Liver (tissue), 9 donors: Measurements from ENCODE around the gene WDR36. TPM values are rescaled to one million over a fixed set of nuclear protein-coding genes. Genes with fewer than 3 reads are reported as not detected.

Experiments used
- DNase-seq: peaks from one replicate; pipeline ENCODE4 v3.0.0-alpha.2; 2017; ENCODE audit warnings: low spot score
- H3K27ac ChIP-seq, 2 donors: one replicate each; pipeline ENCODE4 v1.7.0; 2013; ENCODE audit warnings: inconsistent platforms in 2 of 2, low read length in 2 of 2, control low read depth in 1 of 2, low read depth in 1 of 2, mild to moderate bottlenecking in 1 of 2
- H3K27me3 ChIP-seq, 4 donors: one replicate each; pipeline versions ENCODE4 v1.6.1 to v1.7.0; 2013; ENCODE audit warnings: low read length in 3 of 4, inconsistent platforms in 1 of 4, mild to moderate bottlenecking in 1 of 4, moderate library complexity in 1 of 4; ENCODE audit not compliant: control insufficient read depth in 4 of 4, insufficient read depth in 4 of 4
- H3K36me3 ChIP-seq, 4 donors: one replicate each; pipeline versions ENCODE4 v1.6.1 to v1.7.0; 2013; ENCODE audit warnings: low read length in 3 of 4, mild to moderate bottlenecking in 3 of 4, low read depth in 1 of 4, moderate library complexity in 1 of 4; ENCODE audit not compliant: control insufficient read depth in 4 of 4, insufficient read depth in 3 of 4
- H3K4me1 ChIP-seq, 4 donors: one replicate each; pipeline versions ENCODE4 v1.6.1 to v1.7.0; 2013; ENCODE audit warnings: low read length in 3 of 4, mild to moderate bottlenecking in 3 of 4, moderate library complexity in 1 of 4; ENCODE audit not compliant: control insufficient read depth in 4 of 4, insufficient read depth in 4 of 4
- H3K4me3 ChIP-seq, 3 donors: one replicate each; pipeline versions ENCODE4 v1.6.1 to v1.7.0; 2013; ENCODE audit warnings: low read length in 3 of 3, control low read depth in 1 of 3, low read depth in 1 of 3, mild to moderate bottlenecking in 1 of 3
- H3K9ac ChIP-seq, 2 donors: one replicate each; pipeline ENCODE4 v1.7.0; 2013; ENCODE audit warnings: low read length in 2 of 2, mild to moderate bottlenecking in 2 of 2, moderate library complexity in 2 of 2, control low read depth in 1 of 2, low read depth in 1 of 2
- H3K9me3 ChIP-seq, 4 donors: one replicate each; pipeline versions ENCODE4 v1.6.1 to v1.7.0; 2013; ENCODE audit warnings: low read length in 3 of 4; ENCODE audit not compliant: control insufficient read depth in 4 of 4
- EGR1 ChIP-seq, 2 donors: IDR thresholded peaks; 2 replicates each; pipeline ENCODE4 v1.6.1; 2016 to 2018; ENCODE audit warnings: antibody characterized with exemption in 2 of 2, low read depth in 2 of 2
- FOXA1 ChIP-seq: IDR thresholded peaks from 2 replicates; pipeline ENCODE4 v1.6.1; 2016; ENCODE audit warnings: antibody characterized with exemption
- FOXA2 ChIP-seq: IDR thresholded peaks from 2 replicates; pipeline ENCODE4 v1.6.1; 2016; ENCODE audit warnings: antibody characterized with exemption
- GABPA ChIP-seq, 2 donors: IDR thresholded peaks in 1 of 2; conservative IDR thresholded peaks in 1 of 2; 2 replicates each; pipeline ENCODE4 v1.6.1; 2016; ENCODE audit warnings: antibody characterized with exemption in 2 of 2, mild to moderate bottlenecking in 1 of 2, moderate library complexity in 1 of 2
- HNF4A ChIP-seq, 2 donors: conservative IDR thresholded peaks; 2 replicates each; pipeline ENCODE4 v1.6.1; 2016; ENCODE audit warnings: antibody characterized with exemption in 2 of 2, mild to moderate bottlenecking in 2 of 2
- HNF4G ChIP-seq: IDR thresholded peaks from 2 replicates; pipeline ENCODE4 v1.6.1; 2016; ENCODE audit warnings: antibody characterized with exemption
- JUND ChIP-seq, 2 donors: IDR thresholded peaks; 2 replicates each; pipeline ENCODE4 v1.6.1; 2016; ENCODE audit warnings: antibody characterized with exemption in 2 of 2
- NR2F2 ChIP-seq: IDR thresholded peaks from 2 replicates; pipeline ENCODE4 v1.6.1; 2016; ENCODE audit warnings: antibody characterized with exemption
- RAD21 ChIP-seq, 2 donors: IDR thresholded peaks; 2 replicates each; pipeline ENCODE4 v1.6.1; 2016; ENCODE audit warnings: antibody characterized with exemption in 2 of 2, mild to moderate bottlenecking in 2 of 2
- RXRA ChIP-seq, 2 donors: IDR thresholded peaks; 2 replicates each; pipeline ENCODE4 v1.6.1; 2017 to 2018; ENCODE audit warnings: antibody characterized with exemption in 2 of 2, mild to moderate bottlenecking in 1 of 2
- SP1 ChIP-seq: IDR thresholded peaks from 2 replicates; pipeline ENCODE4 v1.6.1; 2018; ENCODE audit warnings: antibody characterized with exemption, mild to moderate bottlenecking
- TAF1 ChIP-seq: conservative IDR thresholded peaks from 2 replicates; pipeline ENCODE4 v1.6.1; 2016; ENCODE audit warnings: antibody characterized with exemption, mild to moderate bottlenecking
- YY1 ChIP-seq: IDR thresholded peaks from 2 replicates; pipeline ENCODE4 v1.6.1; 2016; ENCODE audit warnings: antibody characterized with exemption, mild to moderate bottlenecking
- WGBS: extraction: QIAGEN DNeasy Blood & Tissue Kit; methylation state at CpG from one replicate; pipeline ENCODE4 v1.1.7; 2013; 5-methylcytosine and 5-hydroxymethylcytosine counted together
- polyA plus RNA-seq, 2 donors: library from polyadenylated mRNA; stranded (reverse) in 1 of 2; unstranded in 1 of 2; fragments of 200-250 nt in 1 of 2; fragments of >200 nt in 1 of 2; fragmentation: Nextera tagmentation in 1 of 2; extraction: Ambion mirVana in 1 of 2; gene quantifications; one replicate each; pipeline versions ENCODE4 v1.2.1 to v1.2.3, GENCODE V29; 2013 to 2015
- total RNA-seq, 2 donors: library from RNA; depleted of rRNA; stranded (reverse); fragments of >200 nt; gene quantifications; one replicate each; pipeline ENCODE4 v1.2.3, GENCODE V29; 2014
- TF ChIP-seq, protein P1 (sequence below): IDR thresholded peaks from 2 replicates; pipeline ENCODE4 v1.6.1; 2016; ENCODE audit warnings: antibody characterized with exemption
- TF ChIP-seq, protein P2 (sequence below): fragments of 150-350 bp; IDR thresholded peaks from 2 replicates; pipeline ENCODE4 v1.5.1; 2017; ENCODE audit warnings: improper control_type of control experiment, low read depth, low read length; ENCODE audit not compliant: missing input control
- TF ChIP-seq, protein P3 (sequence below): IDR thresholded peaks from 2 replicates; pipeline ENCODE4 v1.6.1; 2016; ENCODE audit warnings: antibody characterized with exemption, mild to moderate bottlenecking
- TF ChIP-seq, protein P4 (sequence below): IDR thresholded peaks from 2 replicates; pipeline ENCODE4 v1.6.1; 2016; ENCODE audit warnings: antibody characterized with exemption
- donor health status: healthy.
- donor health status: healthy.
- donor health status: healthy.
- donor health status: healthy.
- donor health status: healthy.

The WDR36 gene
- total and polyA plus RNA-seq, 4 donors = 5.2 to 25.7 (median 12.1) TPM

DNA sequence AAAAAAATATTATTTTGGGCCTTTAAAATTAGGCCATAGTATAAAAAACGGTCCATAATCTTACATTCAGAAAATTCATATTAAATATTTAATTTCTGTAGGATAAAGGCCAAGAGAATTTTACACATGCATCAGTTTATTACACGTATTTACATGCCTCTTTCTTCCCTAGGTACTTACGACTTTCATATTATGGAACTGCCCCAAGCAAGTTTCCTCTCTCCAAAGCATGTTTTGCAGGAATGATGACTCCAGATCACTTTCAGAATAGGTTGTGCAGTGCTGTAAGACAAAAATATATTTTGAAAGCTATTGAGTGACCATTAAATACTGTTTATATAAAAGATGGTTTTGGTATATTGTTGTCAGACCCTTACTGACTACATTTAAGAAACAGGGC, 61.8 kb downstream of the WDR36 start:
- Histone ChIP-seq H3K4me1 (peaks cover 0 to 2% (median 0%) of the 10 kb centered on the region in 4 donors), H3K4me3 (no peak overlapping the region), H3K9ac (no peak overlapping the region), H3K9me3 (no peaks in the 10 kb centered on the region), H3K27me3 (no peaks in the 10 kb centered on the region), H3K36me3 (no peaks in the 10 kb centered on the region), H3K27ac (no peak overlapping the region)
- DNase-seq = no peak
- 90% methylated on average over 3 of the region's 3 CpGs for WGBS
- TF ChIP-seq HNF4G (no peak), RAD21 (IDR thresholded peaks at IDR 0.05) (no peak)
- TF ChIP-seq, protein P1, sequence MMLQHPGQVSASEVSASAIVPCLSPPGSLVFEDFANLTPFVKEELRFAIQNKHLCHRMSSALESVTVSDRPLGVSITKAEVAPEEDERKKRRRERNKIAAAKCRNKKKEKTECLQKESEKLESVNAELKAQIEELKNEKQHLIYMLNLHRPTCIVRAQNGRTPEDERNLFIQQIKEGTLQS = no peak

DNA sequence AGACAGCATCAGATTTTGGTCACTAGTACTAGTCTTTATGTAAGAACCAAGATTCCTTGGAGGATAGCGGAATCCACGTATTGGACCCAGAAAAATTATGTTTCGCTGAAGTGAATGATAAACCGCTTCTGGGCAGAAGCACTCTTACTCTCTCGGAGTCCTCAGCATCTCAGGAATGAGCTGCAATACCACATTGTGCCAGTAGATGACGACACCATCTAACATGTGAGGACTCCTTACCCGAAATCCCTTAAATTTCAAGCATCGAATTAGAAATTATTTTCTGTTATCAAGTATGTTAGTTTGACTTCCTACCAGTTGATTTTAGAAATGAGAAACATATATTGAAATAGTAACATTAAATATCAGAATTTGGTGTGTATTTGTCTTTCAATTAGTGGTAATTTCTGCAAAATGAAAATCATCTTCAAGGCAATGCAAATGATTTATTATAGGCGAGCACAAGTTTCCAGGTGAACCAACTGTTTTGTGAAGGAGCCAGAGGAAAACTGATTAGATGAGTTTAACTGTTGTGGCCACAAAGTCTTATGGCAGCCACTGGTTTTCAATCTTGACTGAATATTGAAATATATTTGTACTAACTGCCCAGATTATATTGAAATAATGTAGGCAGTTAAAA, 66.1 kb downstream of the WDR36 start:
- H3K27ac ChIP-seq = no peak overlapping the region
- 14% methylated on average over 9 of the region's 9 CpGs for WGBS
- no peak overlapping the region for H3K4me3 ChIP-seq
- no peaks in the 10 kb centered on the region for H3K27me3 ChIP-seq
- TF ChIP-seq GABPA (IDR thresholded peaks at IDR 0.05 in 1 of 2, conservative IDR thresholded peaks at IDR 0.05 in 1 of 2) = no peak
- TF ChIP-seq, protein P1 = no peak
- no peak for TF ChIP-seq HNF4G
- TF ChIP-seq SP1 = no peak
- TF ChIP-seq YY1 = no peak
- TF ChIP-seq FOXA2 = no peak
- no peak for TF ChIP-seq NR2F2
- no peak for TF ChIP-seq EGR1 (IDR thresholded peaks at IDR 0.05; ENCODE audit: low read depth in 2 of 2)
- TF ChIP-seq RXRA (IDR thresholded peaks at IDR 0.05) = no peak
- no peak for TF ChIP-seq HNF4A (conservative IDR thresholded peaks at IDR 0.05)
- no peak for TF ChIP-seq FOXA1
- TF ChIP-seq, protein P2, sequence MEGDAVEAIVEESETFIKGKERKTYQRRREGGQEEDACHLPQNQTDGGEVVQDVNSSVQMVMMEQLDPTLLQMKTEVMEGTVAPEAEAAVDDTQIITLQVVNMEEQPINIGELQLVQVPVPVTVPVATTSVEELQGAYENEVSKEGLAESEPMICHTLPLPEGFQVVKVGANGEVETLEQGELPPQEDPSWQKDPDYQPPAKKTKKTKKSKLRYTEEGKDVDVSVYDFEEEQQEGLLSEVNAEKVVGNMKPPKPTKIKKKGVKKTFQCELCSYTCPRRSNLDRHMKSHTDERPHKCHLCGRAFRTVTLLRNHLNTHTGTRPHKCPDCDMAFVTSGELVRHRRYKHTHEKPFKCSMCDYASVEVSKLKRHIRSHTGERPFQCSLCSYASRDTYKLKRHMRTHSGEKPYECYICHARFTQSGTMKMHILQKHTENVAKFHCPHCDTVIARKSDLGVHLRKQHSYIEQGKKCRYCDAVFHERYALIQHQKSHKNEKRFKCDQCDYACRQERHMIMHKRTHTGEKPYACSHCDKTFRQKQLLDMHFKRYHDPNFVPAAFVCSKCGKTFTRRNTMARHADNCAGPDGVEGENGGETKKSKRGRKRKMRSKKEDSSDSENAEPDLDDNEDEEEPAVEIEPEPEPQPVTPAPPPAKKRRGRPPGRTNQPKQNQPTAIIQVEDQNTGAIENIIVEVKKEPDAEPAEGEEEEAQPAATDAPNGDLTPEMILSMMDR = peak; percentile 99
- TF ChIP-seq, protein P3, sequence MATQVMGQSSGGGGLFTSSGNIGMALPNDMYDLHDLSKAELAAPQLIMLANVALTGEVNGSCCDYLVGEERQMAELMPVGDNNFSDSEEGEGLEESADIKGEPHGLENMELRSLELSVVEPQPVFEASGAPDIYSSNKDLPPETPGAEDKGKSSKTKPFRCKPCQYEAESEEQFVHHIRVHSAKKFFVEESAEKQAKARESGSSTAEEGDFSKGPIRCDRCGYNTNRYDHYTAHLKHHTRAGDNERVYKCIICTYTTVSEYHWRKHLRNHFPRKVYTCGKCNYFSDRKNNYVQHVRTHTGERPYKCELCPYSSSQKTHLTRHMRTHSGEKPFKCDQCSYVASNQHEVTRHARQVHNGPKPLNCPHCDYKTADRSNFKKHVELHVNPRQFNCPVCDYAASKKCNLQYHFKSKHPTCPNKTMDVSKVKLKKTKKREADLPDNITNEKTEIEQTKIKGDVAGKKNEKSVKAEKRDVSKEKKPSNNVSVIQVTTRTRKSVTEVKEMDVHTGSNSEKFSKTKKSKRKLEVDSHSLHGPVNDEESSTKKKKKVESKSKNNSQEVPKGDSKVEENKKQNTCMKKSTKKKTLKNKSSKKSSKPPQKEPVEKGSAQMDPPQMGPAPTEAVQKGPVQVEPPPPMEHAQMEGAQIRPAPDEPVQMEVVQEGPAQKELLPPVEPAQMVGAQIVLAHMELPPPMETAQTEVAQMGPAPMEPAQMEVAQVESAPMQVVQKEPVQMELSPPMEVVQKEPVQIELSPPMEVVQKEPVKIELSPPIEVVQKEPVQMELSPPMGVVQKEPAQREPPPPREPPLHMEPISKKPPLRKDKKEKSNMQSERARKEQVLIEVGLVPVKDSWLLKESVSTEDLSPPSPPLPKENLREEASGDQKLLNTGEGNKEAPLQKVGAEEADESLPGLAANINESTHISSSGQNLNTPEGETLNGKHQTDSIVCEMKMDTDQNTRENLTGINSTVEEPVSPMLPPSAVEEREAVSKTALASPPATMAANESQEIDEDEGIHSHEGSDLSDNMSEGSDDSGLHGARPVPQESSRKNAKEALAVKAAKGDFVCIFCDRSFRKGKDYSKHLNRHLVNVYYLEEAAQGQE = no peak
- TF ChIP-seq TAF1 = no peak
- TF ChIP-seq, protein P4, sequence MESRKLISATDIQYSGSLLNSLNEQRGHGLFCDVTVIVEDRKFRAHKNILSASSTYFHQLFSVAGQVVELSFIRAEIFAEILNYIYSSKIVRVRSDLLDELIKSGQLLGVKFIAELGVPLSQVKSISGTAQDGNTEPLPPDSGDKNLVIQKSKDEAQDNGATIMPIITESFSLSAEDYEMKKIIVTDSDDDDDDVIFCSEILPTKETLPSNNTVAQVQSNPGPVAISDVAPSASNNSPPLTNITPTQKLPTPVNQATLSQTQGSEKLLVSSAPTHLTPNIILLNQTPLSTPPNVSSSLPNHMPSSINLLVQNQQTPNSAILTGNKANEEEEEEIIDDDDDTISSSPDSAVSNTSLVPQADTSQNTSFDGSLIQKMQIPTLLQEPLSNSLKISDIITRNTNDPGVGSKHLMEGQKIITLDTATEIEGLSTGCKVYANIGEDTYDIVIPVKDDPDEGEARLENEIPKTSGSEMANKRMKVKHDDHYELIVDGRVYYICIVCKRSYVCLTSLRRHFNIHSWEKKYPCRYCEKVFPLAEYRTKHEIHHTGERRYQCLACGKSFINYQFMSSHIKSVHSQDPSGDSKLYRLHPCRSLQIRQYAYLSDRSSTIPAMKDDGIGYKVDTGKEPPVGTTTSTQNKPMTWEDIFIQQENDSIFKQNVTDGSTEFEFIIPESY = no peak
- TF ChIP-seq JUND (IDR thresholded peaks at IDR 0.05) = no peak
- peak; percentile 93 to 95 for TF ChIP-seq RAD21 (IDR thresholded peaks at IDR 0.05)
- H3K9ac ChIP-seq = no peak overlapping the region
- no peaks in the 10 kb centered on the region for H3K9me3 ChIP-seq
- DNase-seq = peak; percentile 73
- no peaks in the 10 kb centered on the region for H3K36me3 ChIP-seq
- H3K4me1 ChIP-seq = peaks cover 0 to 2% (median 0%) of the 10 kb centered on the region in 4 donors
